GM12874 (cell line): ENCODE data around the gene SPSB4.

Experiments used
- CTCF ChIP-seq: IDR thresholded peaks from 2 replicates; pipeline ENCODE4 v1.5.1; 2011; ENCODE audit warnings: low read depth, mild to moderate bottlenecking, control low read depth, low read length, moderate library complexity; ENCODE audit not compliant: insufficient read depth

SPSB4 gene

GRCh38 chr3:141178551-141178950 is 127.4 kb downstream of the SPSB4 start:
- no peak for TF ChIP-seq CTCF

DNA sequence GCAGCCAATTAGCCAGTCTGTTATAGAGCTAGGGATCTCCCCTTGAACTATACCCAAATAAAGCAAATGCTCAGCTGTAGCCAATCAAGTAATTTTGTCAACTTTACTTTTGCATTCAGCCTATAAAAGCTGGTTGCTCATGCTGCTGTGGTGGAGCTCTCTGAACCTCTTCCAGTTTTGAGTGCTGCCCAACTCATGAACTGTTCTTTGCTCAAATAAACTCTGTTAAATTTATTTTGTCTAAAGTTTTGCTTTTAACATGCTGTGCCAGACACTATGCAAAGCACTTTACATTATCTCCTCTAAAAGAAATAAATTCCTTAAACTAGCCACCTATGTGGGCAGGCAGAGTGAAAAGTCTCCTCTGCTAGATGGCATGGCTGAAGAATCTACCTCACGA is 128.8 kb downstream of the SPSB4 start:
- no peak for TF ChIP-seq CTCF

- TF ChIP-seq CTCF = no peak
Measured at GRCh38 chr3:141181196-141181595, 130.0 kb downstream of the SPSB4 start.

DNA sequence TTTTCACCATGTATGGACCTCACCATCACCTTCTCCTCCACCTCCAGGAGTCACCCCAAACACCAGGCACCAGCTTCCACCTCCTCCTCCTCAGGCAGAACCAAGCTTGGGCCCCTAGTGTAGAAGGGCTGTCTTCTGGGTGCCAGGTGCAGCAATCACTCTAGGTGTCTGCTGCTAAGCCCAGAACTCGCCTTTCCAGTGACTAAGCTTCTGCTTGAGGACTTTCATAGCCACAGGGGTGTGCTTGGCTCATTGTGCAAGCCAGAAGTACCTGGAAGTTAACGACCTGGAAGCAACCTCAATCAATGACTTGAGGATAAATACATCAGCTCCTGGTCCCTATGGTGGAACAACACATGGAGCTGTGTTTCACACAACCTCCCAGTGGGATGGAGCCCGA is 130.7 kb downstream of the SPSB4 start:
- TF ChIP-seq CTCF = no peak

DNA sequence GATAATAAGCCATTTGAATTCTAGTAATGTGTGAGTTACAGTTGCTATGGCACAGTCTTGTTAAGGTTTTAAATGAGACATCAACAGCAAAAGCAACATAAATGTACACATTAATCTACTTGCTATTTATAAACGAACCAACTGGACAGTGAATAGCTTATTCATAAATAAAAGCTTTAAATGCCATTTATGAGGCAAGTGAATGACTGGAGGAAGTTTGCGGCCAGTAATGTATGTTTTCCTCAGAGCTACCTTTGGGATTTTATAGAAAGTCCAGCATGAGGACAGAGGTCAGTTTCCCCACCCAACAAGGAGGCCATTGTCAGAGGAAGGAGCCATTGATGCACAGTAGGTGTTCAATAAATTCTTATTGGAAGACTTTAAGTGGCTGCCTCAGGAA is 132.5 kb downstream of the SPSB4 start:
- TF ChIP-seq CTCF = no peak

DNA sequence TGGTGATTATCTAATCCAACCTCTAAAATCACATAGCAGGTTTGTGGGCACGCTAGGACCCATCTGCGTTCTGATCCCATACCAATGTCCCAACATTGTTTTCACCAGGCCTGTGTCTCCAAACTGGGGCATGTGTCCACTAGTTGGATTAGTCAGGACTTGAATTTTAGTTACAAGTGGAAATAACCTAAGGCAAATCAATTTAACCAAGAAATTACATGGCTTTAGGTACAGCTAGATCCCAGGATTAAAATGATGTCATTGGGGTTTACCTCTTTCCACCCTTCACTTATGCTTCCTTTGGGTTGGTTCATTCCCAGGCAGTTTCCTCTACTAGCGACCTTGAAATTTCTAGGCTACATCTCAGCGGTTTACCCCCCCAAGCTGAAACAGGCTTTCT is 133.3 kb downstream of the SPSB4 start:
- no peak for TF ChIP-seq CTCF

- TF ChIP-seq CTCF = no peak
Measured at GRCh38 chr3:141191097-141191749, 140.1 kb downstream of the SPSB4 start.
